ENCODE results near the gene ITGB1.
"Not testable (repeated sequence)": the region's sequence is repeated elsewhere in the genome, so short reads cannot be mapped to it uniquely, and the experiment has no call there.

ITGB1 gene

GRCh38 chr10:32995751-32996150 is 37.7 kb upstream of the ITGB1 start:
- ChIA-PET CTCF (interaction anchor here (1.0 to 1.6 kb wide), 2 partner anchors 8 to 84 kb away, joined by 3 read pairs; no protein-coding TSS in a partner anchor), POLR2A (interaction anchor here (1.0 to 1.1 kb wide), 2 partner anchors 13 to 15 kb away, joined by 4 to 6 read pairs; no protein-coding TSS in a partner anchor)
- no peak for DNase-seq (ENCODE audit: low read depth, low spot score)
- no peak for TF ChIP-seq CTCF (IDR thresholded peaks at IDR 0.05; ENCODE audit: insufficient read depth, low read length, missing control alignments)
- no peak overlapping the region for H3K4me3 ChIP-seq (ENCODE audit: low read depth, low read length)

GRCh38 chr10:32995066-32995622 is 37.1 kb upstream of the ITGB1 start:
- ChIA-PET POLR2A (interaction anchor here (1.0 kb wide), 1 partner anchor 12 kb away, joined by 4 read pairs; no protein-coding TSS in a partner anchor), CTCF (interaction anchor here (1.0 to 1.6 kb wide), 2 partner anchors 9 to 84 kb away, joined by 3 read pairs; no protein-coding TSS in a partner anchor)
- no peak for TF ChIP-seq CTCF (IDR thresholded peaks at IDR 0.05; ENCODE audit: insufficient read depth, low read length, missing control alignments)
- no peak for DNase-seq (ENCODE audit: low read depth, low spot score)
- H3K4me3 ChIP-seq (ENCODE audit: low read depth, low read length) = no peak overlapping the region

GRCh38 chr10:32994632-32995031 is 36.6 kb upstream of the ITGB1 start:
- POLR2A ChIA-PET = interaction anchor here (1.0 kb wide), 1 partner anchor 12 kb away, joined by 4 read pairs; no protein-coding TSS in a partner anchor
- not testable (repeated sequence) for H3K4me3 ChIP-seq (ENCODE audit: low read depth, low read length)
- CTCF ChIA-PET = interaction anchor here (1.6 kb wide), 1 partner anchor 83 kb away, joined by 3 read pairs; no protein-coding TSS in a partner anchor

GRCh38 chr10:32992310-32992709 is 34.3 kb upstream of the ITGB1 start:
- CTCF ChIA-PET = interaction anchor here (1.1 kb wide), 1 partner anchor 10 kb away, joined by 4 read pairs; no protein-coding TSS in a partner anchor
- POLR2A ChIA-PET; DNase-seq (ENCODE audit: low read depth, low spot score); H3K4me3 ChIP-seq (ENCODE audit: low read depth, low read length): not testable (repeated sequence)

More at GRCh38 chr10:32994632-32995031, 36.6 kb upstream of the ITGB1 start:
- not testable (repeated sequence) for DNase-seq (ENCODE audit: low read depth, low spot score)

- H3K4me3 ChIP-seq (ENCODE audit: low read depth, low read length) = no peak overlapping the region
- DNase-seq (ENCODE audit: low read depth, low spot score) = no peak
- ChIA-PET POLR2A (no interaction called here), CTCF (interaction anchor here (0.9 kb wide), 1 partner anchor 19 kb away, joined by 3 read pairs; no protein-coding TSS in a partner anchor)
- no peak for TF ChIP-seq CTCF (IDR thresholded peaks at IDR 0.05; ENCODE audit: insufficient read depth, low read length, missing control alignments)
Observed at GRCh38 chr10:32990811-32991210, 32.8 kb upstream of the ITGB1 start.

GRCh38 chr10:32988604-32989003 is 30.6 kb upstream of the ITGB1 start:
- CTCF ChIA-PET = interaction anchor here (0.9 kb wide), 1 partner anchor 20 kb away, joined by 3 read pairs; no protein-coding TSS in a partner anchor
- POLR2A ChIA-PET = no interaction called here

More at GRCh38 chr10:32988604-32989003, 30.6 kb upstream of the ITGB1 start:
- no peak for DNase-seq (ENCODE audit: low read depth, low spot score)
- H3K4me3 ChIP-seq (ENCODE audit: low read depth, low read length) = no peak overlapping the region
- TF ChIP-seq CTCF (IDR thresholded peaks at IDR 0.05; ENCODE audit: insufficient read depth, low read length, missing control alignments) = no peak

Measured in AG04449 (cell line).